ENCODE measurements around the gene PARVA. TPM values are rescaled to one million over a fixed set of nuclear protein-coding genes. Genes with fewer than 3 reads are reported as not detected.
A peak's percentile ranks its signal among the peaks of the same experiment; 100 is the strongest.

Gene PARVA
- total RNA-seq, 1 experiment from 2014 or later: 10.4 TPM

DNA sequence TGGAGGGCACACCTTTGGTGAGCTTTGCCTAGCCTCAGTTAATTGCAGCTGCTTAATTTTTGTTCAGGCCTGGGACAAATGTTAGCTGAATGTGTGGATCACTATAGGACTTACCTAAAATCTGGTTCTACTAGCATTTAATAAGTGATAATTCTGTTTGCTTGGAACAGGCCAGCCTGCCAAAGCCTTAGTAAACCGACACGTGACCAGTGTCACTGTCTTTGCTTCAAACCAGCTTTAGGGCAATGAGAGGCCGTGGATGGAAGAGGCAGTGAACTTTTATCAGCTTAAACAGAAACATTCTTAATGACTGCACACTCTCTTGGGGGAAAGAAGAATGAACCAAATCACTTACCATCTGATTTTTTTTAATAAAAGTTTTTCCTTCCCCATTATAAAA lies 10.8 kb downstream of the PARVA start (continued):
- TF ChIP-seq TEAD4 (CRISPR knock-in tag; IDR thresholded peaks at IDR 0.05): no peak
- no peak for TF ChIP-seq PRRX2 (CRISPR knock-in tag; IDR thresholded peaks at IDR 0.05)
- TF ChIP-seq CREM (CRISPR knock-in tag; IDR thresholded peaks at IDR 0.05): no peak
- TF ChIP-seq ZNF219 (CRISPR knock-in tag; IDR thresholded peaks at IDR 0.05; ENCODE audit: borderline replicate concordance): no peak
- TF ChIP-seq, protein P1, sequence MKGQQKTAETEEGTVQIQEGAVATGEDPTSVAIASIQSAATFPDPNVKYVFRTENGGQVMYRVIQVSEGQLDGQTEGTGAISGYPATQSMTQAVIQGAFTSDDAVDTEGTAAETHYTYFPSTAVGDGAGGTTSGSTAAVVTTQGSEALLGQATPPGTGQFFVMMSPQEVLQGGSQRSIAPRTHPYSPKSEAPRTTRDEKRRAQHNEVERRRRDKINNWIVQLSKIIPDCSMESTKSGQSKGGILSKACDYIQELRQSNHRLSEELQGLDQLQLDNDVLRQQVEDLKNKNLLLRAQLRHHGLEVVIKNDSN (CRISPR knock-in tag; IDR thresholded peaks at IDR 0.05): no peak

DNA sequence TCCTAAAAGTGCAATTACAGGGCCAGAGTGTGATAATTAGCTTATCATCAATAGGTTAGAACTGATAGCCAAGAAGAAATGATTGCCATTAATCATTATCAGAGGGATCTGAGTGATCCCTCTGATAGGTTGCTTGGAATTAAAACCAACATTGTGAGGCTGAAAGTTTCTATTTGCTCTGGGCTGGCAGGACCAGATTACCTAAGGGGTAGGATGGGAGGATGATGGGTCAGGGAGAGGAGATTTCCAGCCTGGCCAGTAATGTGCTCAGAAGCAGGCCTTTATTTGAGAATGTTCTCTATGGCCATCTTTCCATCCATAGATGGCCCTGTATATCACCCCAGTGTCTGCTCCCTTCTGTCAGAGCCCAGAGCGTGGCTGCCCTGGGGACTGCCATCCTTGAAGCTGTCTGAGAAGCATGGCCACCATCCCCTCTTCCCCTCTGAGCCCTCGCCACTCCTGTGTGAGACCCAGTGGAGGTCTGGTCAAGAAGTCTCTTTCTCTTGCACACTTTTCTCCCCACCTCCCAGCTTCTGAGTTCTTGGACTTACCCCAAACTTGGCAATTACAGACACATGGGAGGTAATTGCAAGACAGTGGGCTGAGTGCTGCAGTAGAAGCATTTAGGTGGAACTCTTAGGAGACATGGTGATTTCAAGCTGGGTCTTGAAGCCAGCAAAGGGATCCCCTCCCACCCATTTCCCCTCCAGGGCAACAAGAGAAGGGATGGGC lies 11.7 kb downstream of the PARVA start:
- Mint-ChIP-seq H3K36me3 (peaks cover 6% of the 10 kb centered on the region), H3K4me1 (no peaks in the 10 kb centered on the region), H3K27me3 (ENCODE audit: low read depth) (no peaks in the 10 kb centered on the region), H3K4me3 (no peak overlapping the region), H3K9me3 (peaks cover 10% of the 10 kb centered on the region), H3K27ac (no peak overlapping the region)
- DNase-seq (ENCODE audit: low spot score): no peak
- no peak for ATAC-seq
- ChIA-PET POLR2A (no interaction called here), CTCF (interaction anchor here (1.1 kb wide), 1 partner anchor 500 kb away, joined by 3 read pairs; no protein-coding TSS in a partner anchor)
- TF ChIP-seq ZNF423 (CRISPR knock-in tag; IDR thresholded peaks at IDR 0.05) (no peak), ZBTB21 (CRISPR knock-in tag; IDR thresholded peaks at IDR 0.05; ENCODE audit: borderline replicate concordance) (no peak), ZNF671 (CRISPR knock-in tag; IDR thresholded peaks at IDR 0.05) (no peak), RELA (CRISPR knock-in tag; IDR thresholded peaks at IDR 0.05; ENCODE audit: borderline replicate concordance) (no peak), KAT7 (CRISPR knock-in tag; IDR thresholded peaks at IDR 0.05; ENCODE audit: borderline replicate concordance) (no peak), ZNF396 (CRISPR knock-in tag; IDR thresholded peaks at IDR 0.05; ENCODE audit: borderline replicate concordance) (no peak)
- TF ChIP-seq, protein P2, sequence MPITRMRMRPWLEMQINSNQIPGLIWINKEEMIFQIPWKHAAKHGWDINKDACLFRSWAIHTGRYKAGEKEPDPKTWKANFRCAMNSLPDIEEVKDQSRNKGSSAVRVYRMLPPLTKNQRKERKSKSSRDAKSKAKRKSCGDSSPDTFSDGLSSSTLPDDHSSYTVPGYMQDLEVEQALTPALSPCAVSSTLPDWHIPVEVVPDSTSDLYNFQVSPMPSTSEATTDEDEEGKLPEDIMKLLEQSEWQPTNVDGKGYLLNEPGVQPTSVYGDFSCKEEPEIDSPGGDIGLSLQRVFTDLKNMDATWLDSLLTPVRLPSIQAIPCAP (CRISPR knock-in tag; IDR thresholded peaks at IDR 0.05): no peak

DNA sequence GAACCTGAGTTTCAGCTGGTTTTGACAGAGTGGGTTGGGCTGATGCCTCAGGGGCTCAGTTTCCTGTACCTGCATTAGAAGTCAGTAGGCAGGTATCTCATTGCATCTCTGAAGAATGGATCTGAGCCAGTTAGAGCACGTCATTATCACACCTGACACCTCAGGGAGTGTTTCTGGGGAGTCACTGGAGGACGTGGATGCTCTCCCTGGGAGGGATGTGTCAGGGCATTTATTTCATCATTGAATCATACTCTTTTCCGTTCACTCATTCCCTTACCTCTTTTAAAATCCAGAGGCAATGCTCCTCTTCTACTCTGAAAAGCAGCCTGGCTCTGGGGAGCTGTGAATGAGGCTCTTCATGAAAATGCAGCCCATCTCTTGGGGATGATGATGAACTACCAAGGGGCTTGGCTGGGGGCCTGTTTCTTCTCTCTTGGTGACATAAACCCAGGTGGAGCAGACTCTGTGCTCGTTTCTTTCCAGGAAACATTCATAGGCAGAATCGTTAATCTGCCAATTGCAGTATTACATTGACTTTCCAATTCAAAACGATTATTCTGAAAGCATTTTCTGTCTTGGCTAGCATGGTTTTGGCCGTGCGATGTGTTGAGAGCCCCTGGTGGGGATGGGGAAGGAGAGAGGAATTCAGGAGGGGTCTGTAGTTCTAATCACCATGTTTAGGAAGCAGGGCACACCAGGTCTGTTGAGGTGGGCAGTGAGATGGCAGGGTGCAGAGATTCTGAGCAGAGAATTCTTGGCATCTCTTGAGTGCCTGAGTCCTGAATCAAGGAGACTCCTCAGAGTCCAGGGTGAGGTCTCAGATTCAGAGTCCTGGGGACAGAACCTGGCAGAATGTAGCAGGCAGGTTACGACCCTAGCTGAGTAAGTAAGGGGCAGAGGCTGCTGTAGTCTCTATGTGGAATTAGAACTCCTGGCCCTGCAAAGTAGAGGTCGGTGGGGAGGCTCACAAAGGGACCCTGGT lies 12.6 kb downstream of the PARVA start:
- TF ChIP-seq, protein P3, sequence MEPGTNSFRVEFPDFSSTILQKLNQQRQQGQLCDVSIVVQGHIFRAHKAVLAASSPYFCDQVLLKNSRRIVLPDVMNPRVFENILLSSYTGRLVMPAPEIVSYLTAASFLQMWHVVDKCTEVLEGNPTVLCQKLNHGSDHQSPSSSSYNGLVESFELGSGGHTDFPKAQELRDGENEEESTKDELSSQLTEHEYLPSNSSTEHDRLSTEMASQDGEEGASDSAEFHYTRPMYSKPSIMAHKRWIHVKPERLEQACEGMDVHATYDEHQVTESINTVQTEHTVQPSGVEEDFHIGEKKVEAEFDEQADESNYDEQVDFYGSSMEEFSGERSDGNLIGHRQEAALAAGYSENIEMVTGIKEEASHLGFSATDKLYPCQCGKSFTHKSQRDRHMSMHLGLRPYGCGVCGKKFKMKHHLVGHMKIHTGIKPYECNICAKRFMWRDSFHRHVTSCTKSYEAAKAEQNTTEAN (CRISPR knock-in tag; IDR thresholded peaks at IDR 0.05): no peak
- no peak for TF ChIP-seq CBFB (CRISPR knock-in tag; IDR thresholded peaks at IDR 0.05; ENCODE audit: low read depth)
- TF ChIP-seq HMGA2 (CRISPR knock-in tag; IDR thresholded peaks at IDR 0.05): no peak
- no peak for TF ChIP-seq ESRRA (CRISPR knock-in tag; IDR thresholded peaks at IDR 0.05; ENCODE audit: borderline replicate concordance)
- TF ChIP-seq GTF2I (CRISPR knock-in tag; conservative IDR thresholded peaks at IDR 0.05): no peak
- no peak for TF ChIP-seq FOXK1 (CRISPR knock-in tag; IDR thresholded peaks at IDR 0.05)
- TF ChIP-seq, protein P4, sequence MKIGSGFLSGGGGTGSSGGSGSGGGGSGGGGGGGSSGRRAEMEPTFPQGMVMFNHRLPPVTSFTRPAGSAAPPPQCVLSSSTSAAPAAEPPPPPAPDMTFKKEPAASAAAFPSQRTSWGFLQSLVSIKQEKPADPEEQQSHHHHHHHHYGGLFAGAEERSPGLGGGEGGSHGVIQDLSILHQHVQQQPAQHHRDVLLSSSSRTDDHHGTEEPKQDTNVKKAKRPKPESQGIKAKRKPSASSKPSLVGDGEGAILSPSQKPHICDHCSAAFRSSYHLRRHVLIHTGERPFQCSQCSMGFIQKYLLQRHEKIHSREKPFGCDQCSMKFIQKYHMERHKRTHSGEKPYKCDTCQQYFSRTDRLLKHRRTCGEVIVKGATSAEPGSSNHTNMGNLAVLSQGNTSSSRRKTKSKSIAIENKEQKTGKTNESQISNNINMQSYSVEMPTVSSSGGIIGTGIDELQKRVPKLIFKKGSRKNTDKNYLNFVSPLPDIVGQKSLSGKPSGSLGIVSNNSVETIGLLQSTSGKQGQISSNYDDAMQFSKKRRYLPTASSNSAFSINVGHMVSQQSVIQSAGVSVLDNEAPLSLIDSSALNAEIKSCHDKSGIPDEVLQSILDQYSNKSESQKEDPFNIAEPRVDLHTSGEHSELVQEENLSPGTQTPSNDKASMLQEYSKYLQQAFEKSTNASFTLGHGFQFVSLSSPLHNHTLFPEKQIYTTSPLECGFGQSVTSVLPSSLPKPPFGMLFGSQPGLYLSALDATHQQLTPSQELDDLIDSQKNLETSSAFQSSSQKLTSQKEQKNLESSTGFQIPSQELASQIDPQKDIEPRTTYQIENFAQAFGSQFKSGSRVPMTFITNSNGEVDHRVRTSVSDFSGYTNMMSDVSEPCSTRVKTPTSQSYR (CRISPR knock-in tag; IDR thresholded peaks at IDR 0.05): no peak
- TF ChIP-seq, protein P5, sequence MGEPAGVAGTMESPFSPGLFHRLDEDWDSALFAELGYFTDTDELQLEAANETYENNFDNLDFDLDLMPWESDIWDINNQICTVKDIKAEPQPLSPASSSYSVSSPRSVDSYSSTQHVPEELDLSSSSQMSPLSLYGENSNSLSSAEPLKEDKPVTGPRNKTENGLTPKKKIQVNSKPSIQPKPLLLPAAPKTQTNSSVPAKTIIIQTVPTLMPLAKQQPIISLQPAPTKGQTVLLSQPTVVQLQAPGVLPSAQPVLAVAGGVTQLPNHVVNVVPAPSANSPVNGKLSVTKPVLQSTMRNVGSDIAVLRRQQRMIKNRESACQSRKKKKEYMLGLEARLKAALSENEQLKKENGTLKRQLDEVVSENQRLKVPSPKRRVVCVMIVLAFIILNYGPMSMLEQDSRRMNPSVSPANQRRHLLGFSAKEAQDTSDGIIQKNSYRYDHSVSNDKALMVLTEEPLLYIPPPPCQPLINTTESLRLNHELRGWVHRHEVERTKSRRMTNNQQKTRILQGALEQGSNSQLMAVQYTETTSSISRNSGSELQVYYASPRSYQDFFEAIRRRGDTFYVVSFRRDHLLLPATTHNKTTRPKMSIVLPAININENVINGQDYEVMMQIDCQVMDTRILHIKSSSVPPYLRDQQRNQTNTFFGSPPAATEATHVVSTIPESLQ (CRISPR knock-in tag; IDR thresholded peaks at IDR 0.05): no peak
- no peak for TF ChIP-seq SOX15 (CRISPR knock-in tag; IDR thresholded peaks at IDR 0.05)
- TF ChIP-seq, protein P6, sequence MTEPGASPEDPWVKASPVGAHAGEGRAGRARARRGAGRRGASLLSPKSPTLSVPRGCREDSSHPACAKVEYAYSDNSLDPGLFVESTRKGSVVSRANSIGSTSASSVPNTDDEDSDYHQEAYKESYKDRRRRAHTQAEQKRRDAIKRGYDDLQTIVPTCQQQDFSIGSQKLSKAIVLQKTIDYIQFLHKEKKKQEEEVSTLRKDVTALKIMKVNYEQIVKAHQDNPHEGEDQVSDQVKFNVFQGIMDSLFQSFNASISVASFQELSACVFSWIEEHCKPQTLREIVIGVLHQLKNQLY (CRISPR knock-in tag; IDR thresholded peaks at IDR 0.05): no peak
- no peak for TF ChIP-seq SMAD3 (CRISPR knock-in tag; IDR thresholded peaks at IDR 0.05; ENCODE audit: borderline replicate concordance)
- no peak for TF ChIP-seq MYBL2 (CRISPR knock-in tag; IDR thresholded peaks at IDR 0.05)
- Mint-ChIP-seq H3K36me3 (peaks cover 11% of the 10 kb centered on the region), H3K4me1 (no peaks in the 10 kb centered on the region), H3K4me3 (no peak overlapping the region), H3K9me3 (peaks cover 15% of the 10 kb centered on the region), H3K27ac (peak overlapping the region; percentile 5; the same call in 1 of the 2 replicates), H3K27me3 (ENCODE audit: low read depth) (no peaks in the 10 kb centered on the region)
- ChIA-PET POLR2A (no interaction called here), CTCF (interaction anchor here (1.1 kb wide), 1 partner anchor 499 kb away, joined by 3 read pairs; no protein-coding TSS in a partner anchor)
- ATAC-seq (no peak), DNase-seq (ENCODE audit: low spot score) (no peak)

Data from WTC11 (cell line).